ENCODE measurements around the gene PRKCG. TPM values are rescaled to one million over a fixed set of nuclear protein-coding genes. Genes with fewer than 3 reads are reported as not detected.

PRKCG gene
- total and polyA plus RNA-seq, 4 donors: 0.02 to 0.63 (median 0.18) TPM; not detected in 1

- Histone ChIP-seq H3K4me3 (no peak overlapping the region), H3K36me3 (ENCODE audit: control insufficient read depth in 4 of 4, insufficient read depth in 4 of 4, low read length in 4 of 4) (no peaks in the 10 kb centered on the region), H3K9ac (ENCODE audit: insufficient read depth in 1 of 2, low read length in 2 of 2) (no peak overlapping the region), H3K27me3 (ENCODE audit: control insufficient read depth in 3 of 3, insufficient read depth in 3 of 3, low read length in 2 of 3) (peaks cover 0 to 24% (median 17%) of the 10 kb centered on the region in 3 donors), H3K4me1 (ENCODE audit: control insufficient read depth in 5 of 5, insufficient read depth in 5 of 5, low read length in 5 of 5) (no peaks in the 10 kb centered on the region), H3K9me3 (ENCODE audit: control insufficient read depth in 4 of 4, insufficient read depth in 3 of 4, low read length in 3 of 4) (peaks cover 0 to 8% (median 0%) of the 10 kb centered on the region in 4 donors), H3K27ac (ENCODE audit: low read depth in 1 of 2, low read length in 1 of 2) (no peak overlapping the region)
- DNase-seq (no peak), ATAC-seq (ENCODE audit: insufficient read depth, low FRiP score) (no peak)
- no peak for TF ChIP-seq CTCF (IDR thresholded peaks at IDR 0.05; ENCODE audit: control extremely low read depth, extremely low read depth)
- WGBS, 2 donors: 89 to 95% methylated on average over 8 of the region's 8 CpGs
Observed at GRCh38 chr19:53953383-53953782, 71.4 kb downstream of the PRKCG start.

Other genes starting within 250 kb of the PRKCG start
- 1 to 10 TPM; 1.8 to 9.8 TPM for gene NLRP12, start 57.9 kb upstream of the PRKCG start, total RNA-seq
- 10 to 100 TPM in 1 of 2 donors, 1 to 10 TPM in 1; 1.1 to 11.5 TPM for gene NLRP12, start 57.9 kb upstream of the PRKCG start, polyA plus RNA-seq
- 100 to 1,000 TPM in 1 of 2 donors, 10 to 100 TPM in 1; 52.5 to 245 TPM for gene MYADM, start 14.3 kb upstream of the PRKCG start, total RNA-seq
- gene MYADM, start 14.3 kb upstream of the PRKCG start, polyA plus RNA-seq: 100 to 1,000 TPM in 1 of 2 donors, 10 to 100 TPM in 1; 48.5 to 106 TPM
- not detected for gene CACNG7, start 27.1 kb downstream of the PRKCG start, total RNA-seq
- not detected for gene CACNG7, start 27.1 kb downstream of the PRKCG start, polyA plus RNA-seq
- under 1 TPM in 1 of 2 donors, not detected in 1; 0.15 TPM for gene CACNG8, start 80.7 kb downstream of the PRKCG start, total RNA-seq
- under 1 TPM; 0.01 to 0.06 TPM for gene CACNG8, start 80.7 kb downstream of the PRKCG start, polyA plus RNA-seq
- gene CACNG6, start 109.4 kb downstream of the PRKCG start, total RNA-seq: 1 to 10 TPM; 4.1 to 8.6 TPM
- 1 to 10 TPM; 2.4 to 3.4 TPM for gene CACNG6, start 109.4 kb downstream of the PRKCG start, polyA plus RNA-seq
- gene VSTM1, start 181.7 kb downstream of the PRKCG start, total RNA-seq: 1 to 10 TPM; 1.4 to 3.6 TPM
- 1 to 10 TPM in 1 of 2 donors, not detected in 1; 4.5 TPM for gene VSTM1, start 181.7 kb downstream of the PRKCG start, polyA plus RNA-seq
- under 1 TPM in 1 of 2 donors, not detected in 1; 0.71 TPM for gene TARM1, start 199.2 kb downstream of the PRKCG start, total RNA-seq
- under 1 TPM in 1 of 2 donors, not detected in 1; 0.60 TPM for gene TARM1, start 199.2 kb downstream of the PRKCG start, polyA plus RNA-seq
- gene OSCAR, start 218.6 kb downstream of the PRKCG start, total RNA-seq: 10 to 100 TPM in 1 of 2 donors, 1 to 10 TPM in 1; 4.4 to 77.4 TPM
- 10 to 100 TPM; 25.8 to 73.0 TPM for gene OSCAR, start 218.6 kb downstream of the PRKCG start, polyA plus RNA-seq
- 100 to 1,000 TPM in 1 of 2 donors, 10 to 100 TPM in 1; 12.8 to 137 TPM for gene NDUFA3, start 220.7 kb downstream of the PRKCG start, total RNA-seq
- 100 to 1,000 TPM in 1 of 2 donors, 10 to 100 TPM in 1; 94.5 to 548 TPM for gene NDUFA3, start 220.7 kb downstream of the PRKCG start, polyA plus RNA-seq
- 10 to 100 TPM; 12.1 to 25.5 TPM for gene TFPT, start 233.5 kb downstream of the PRKCG start, total RNA-seq
- 10 to 100 TPM; 19.8 to 32.9 TPM for gene TFPT, start 233.5 kb downstream of the PRKCG start, polyA plus RNA-seq
- gene PRPF31, start 233.6 kb downstream of the PRKCG start, total RNA-seq: 10 to 100 TPM; 34.1 to 54.0 TPM
- gene PRPF31, start 233.6 kb downstream of the PRKCG start, polyA plus RNA-seq: 10 to 100 TPM; 49.4 to 54.1 TPM

All from lung (tissue), 12 donors.